GM13976 (cell line): ENCODE data around the gene RPL5.

ENCODE experiments used
- DNase-seq: peaks from one replicate; pipeline ENCODE4 v3.0.0; 2012; ENCODE audit warnings: low spot score
- CTCF ChIP-seq: IDR thresholded peaks from 2 replicates; pipeline ENCODE4 v1.5.1; 2012; ENCODE audit warnings: borderline replicate concordance, mild to moderate bottlenecking; ENCODE audit not compliant: insufficient read depth; ENCODE audit errors: extremely low read depth, missing control alignments, control extremely low read depth
- in situ Hi-C: fragments of 300-500 bp; cut with MboI; formaldehyde crosslinking; loops from one replicate; pipeline ENCODE4 v1.12.0; 2022; ENCODE audit warnings: low sequenced_read_pairs, mixed read lengths, inconsistent platforms; ENCODE audit not compliant: unreplicated experiment

Gene RPL5

GRCh38 chr1:92851729-92852128 lies 19.9 kb downstream of the RPL5 start:
- DNase-seq, result no peak
- no peak for TF ChIP-seq CTCF
- in situ Hi-C loops, result no loop called here

- no peak for DNase-seq
- no peak for TF ChIP-seq CTCF
- in situ Hi-C loops, result no loop called here
Observed at GRCh38 chr1:92853299-92853698, 21.5 kb downstream of the RPL5 start.

- in situ Hi-C loops, result no loop called here
- TF ChIP-seq CTCF, result no peak
- DNase-seq, result no peak
Observed at GRCh38 chr1:92854101-92854785, 22.4 kb downstream of the RPL5 start.

- TF ChIP-seq CTCF, result no peak
- in situ Hi-C loops, result loop anchor here (5.0 kb wide), 1 partner anchor 137 kb away; no protein-coding TSS in a partner anchor
- DNase-seq, result no peak
Observed at GRCh38 chr1:92855236-92855635, 23.4 kb downstream of the RPL5 start.

GRCh38 chr1:92857817-92858216 lies 26.0 kb downstream of the RPL5 start:
- in situ Hi-C loops, result loop anchor here (5.0 kb wide), 1 partner anchor 134 kb away; no protein-coding TSS in a partner anchor
- no peak for TF ChIP-seq CTCF
- no peak for DNase-seq

- TF ChIP-seq CTCF, result peak; percentile 71
- peak; percentile 66 for DNase-seq
- in situ Hi-C loops, result loop anchor here (5.0 kb wide), 1 partner anchor 134 kb away; no protein-coding TSS in a partner anchor
Observed at GRCh38 chr1:92858564-92859399, 26.9 kb downstream of the RPL5 start.
